Neural cell (in vitro differentiated cells): ENCODE results near the gene MAP4K3. TPM values are rescaled to one million over a fixed set of nuclear protein-coding genes. Genes with fewer than 3 reads are reported as not detected.

ENCODE experiments used
- H2AFZ ChIP-seq: fragments of 200-600, 300-800 bp; sonication (generic), shearing (Covaris generic); 2 replicates; pipeline ENCODE4 v1.6.0; 2014; ENCODE audit warnings: low read depth, mild to moderate bottlenecking, antibody characterized with exemption, low read length, moderate library complexity
- H3F3A ChIP-seq: fragments of 200-600 bp; shearing (Covaris generic); 2 replicates; pipeline ENCODE4 v1.6.1; 2016; ENCODE audit warnings: mild to moderate bottlenecking, moderate library complexity, mixed read lengths, antibody characterized with exemption, low read length; ENCODE audit not compliant: insufficient read depth, poor library complexity, severe bottlenecking
- H3K27ac ChIP-seq: fragments of 200-600, 300-800 bp; sonication (generic), shearing (Covaris generic); 2 replicates; pipeline ENCODE4 v1.5.1; 2014; ENCODE audit warnings: mild to moderate bottlenecking, low read length, moderate library complexity
- H3K27me3 ChIP-seq: fragments of 300-800, 200-600 bp; sonication (generic), shearing (Covaris generic); 2 replicates; pipeline ENCODE4 v1.6.0; 2014; ENCODE audit warnings: mild to moderate bottlenecking, low read depth, low read length, moderate library complexity; ENCODE audit not compliant: insufficient read depth
- H3K36me3 ChIP-seq: fragments of 300-800, 200-600 bp; sonication (generic), shearing (Covaris generic); 2 replicates; pipeline ENCODE4 v1.5.1; 2014; ENCODE audit warnings: mild to moderate bottlenecking, antibody characterized with exemption, low read length, moderate library complexity; ENCODE audit not compliant: insufficient read depth
- H3K4me2 ChIP-seq: fragments of 300-800, 200-600 bp; sonication (generic), shearing (Covaris generic); 2 replicates; pipeline ENCODE4 v1.6.0; 2014; ENCODE audit warnings: mild to moderate bottlenecking, low read length
- H3K4me3 ChIP-seq: fragments of 300-800, 200-600 bp; sonication (generic), shearing (Covaris generic); 2 replicates; pipeline ENCODE4 v1.5.1; 2014; ENCODE audit warnings: mild to moderate bottlenecking, low read length, moderate library complexity
- H3K79me2 ChIP-seq: fragments of 200-600 bp; shearing (Covaris generic); replicated peaks from 2 replicates; pipeline ENCODE4 v1.6.0; 2014; ENCODE audit warnings: mild to moderate bottlenecking, low read length, moderate library complexity; ENCODE audit not compliant: insufficient read depth
- H3K9ac ChIP-seq: fragments of 300-800, 200-600 bp; sonication (generic), shearing (Covaris generic); 2 replicates; pipeline ENCODE4 v1.6.1; 2016; ENCODE audit warnings: mild to moderate bottlenecking, low read length, mixed read lengths
- H3K9me2 ChIP-seq: fragments of 200-600 bp; shearing (Covaris generic); 2 replicates; pipeline ENCODE4 v1.6.1; 2016; ENCODE audit warnings: mild to moderate bottlenecking, low read length, mixed read lengths; ENCODE audit not compliant: insufficient read depth
- H3K9me3 ChIP-seq: fragments of 200-600, 300-800 bp; sonication (generic), shearing (Covaris generic); 2 replicates; pipeline ENCODE4 v1.6.1; 2016; ENCODE audit warnings: mild to moderate bottlenecking, mixed run types, low read length, moderate library complexity, mixed read lengths
- H4K20me1 ChIP-seq: fragments of 200-600 bp; shearing (Covaris generic); 2 replicates; pipeline ENCODE4 v1.6.1; 2016; ENCODE audit warnings: mild to moderate bottlenecking, mixed run types; ENCODE audit not compliant: insufficient read depth
- CTCF ChIP-seq: fragments of 450-650 bp; IDR thresholded peaks from 2 replicates; pipeline ENCODE4 v1.5.1; 2014; ENCODE audit warnings: antibody characterized with exemption, mild to moderate bottlenecking, moderate library complexity; ENCODE audit not compliant: poor library complexity, severe bottlenecking
- EP300 ChIP-seq: fragments of 450-650 bp; conservative IDR thresholded peaks from 2 replicates; pipeline ENCODE4 v1.6.1; 2014; ENCODE audit warnings: antibody characterized with exemption, mild to moderate bottlenecking, moderate library complexity; ENCODE audit not compliant: poor library complexity, severe bottlenecking
- EZH2 ChIP-seq: fragments of 200-600, 300-800 bp; shearing (Covaris generic), sonication (generic); IDR thresholded peaks from 2 replicates; pipeline ENCODE4 v1.6.1; 2014; ENCODE audit warnings: antibody characterized with exemption, low read length, borderline replicate concordance, mild to moderate bottlenecking; ENCODE audit not compliant: insufficient read depth, poor library complexity, severe bottlenecking
- MXI1 ChIP-seq: fragments of 450-650 bp; conservative IDR thresholded peaks from 2 replicates; pipeline ENCODE4 v1.6.1; 2014; ENCODE audit warnings: antibody characterized with exemption, mild to moderate bottlenecking; ENCODE audit not compliant: poor library complexity, severe bottlenecking
- POLR2AphosphoS5 ChIP-seq: IDR thresholded peaks from 2 replicates; pipeline ENCODE4 v1.6.1; 2012
- RAD21 ChIP-seq: fragments of 450-650 bp; conservative IDR thresholded peaks from 2 replicates; pipeline ENCODE4 v1.6.1; 2014; ENCODE audit warnings: antibody characterized with exemption, mild to moderate bottlenecking, moderate library complexity
- REST ChIP-seq: IDR thresholded peaks from 2 replicates; pipeline ENCODE4 v1.6.1; 2012; ENCODE audit warnings: borderline replicate concordance
- SMC3 ChIP-seq: fragments of 450-650 bp; conservative IDR thresholded peaks from 2 replicates; pipeline ENCODE4 v1.6.1; 2014; ENCODE audit warnings: antibody characterized with exemption, mild to moderate bottlenecking, moderate library complexity; ENCODE audit not compliant: poor library complexity
- TAF1 ChIP-seq: IDR thresholded peaks from 2 replicates; pipeline ENCODE4 v1.6.1; 2012; ENCODE audit warnings: low read depth
- polyA plus RNA-seq: library from polyadenylated mRNA; depleted of rRNA; stranded (reverse); fragments of >200 nt; gene quantifications from 2 replicates; pipeline ENCODE4 v1.2.3, GENCODE V29; 2014

MAP4K3 gene
- polyA plus RNA-seq, 1 donor from 2014 or later = 105 TPM

DNA sequence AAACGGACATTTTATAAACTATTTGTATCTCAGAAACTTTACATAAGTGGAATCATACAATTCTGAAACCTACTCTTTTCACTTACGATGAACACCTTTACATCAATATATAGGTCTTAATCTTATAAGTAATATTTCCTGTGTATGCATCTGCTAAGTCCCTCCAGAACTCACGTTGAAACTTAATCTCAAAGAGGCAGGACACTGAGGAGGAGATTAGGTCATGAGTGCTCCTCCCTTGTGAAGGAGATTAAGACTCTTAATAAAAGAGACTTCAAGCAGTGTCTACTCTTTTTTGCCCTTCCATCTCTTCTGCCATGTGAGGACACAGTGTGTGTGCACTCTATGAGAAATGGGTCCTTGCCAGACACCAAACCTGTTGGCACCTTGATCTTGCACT is 98.6 kb downstream of the MAP4K3 start:
- Histone ChIP-seq H3K9ac (no peak overlapping the region), H3K79me2 (peaks cover 4% of the 10 kb centered on the region), H3K9me2 (no peaks in the 10 kb centered on the region), H3K9me3 (no peaks in the 10 kb centered on the region), H4K20me1 (no peaks in the 10 kb centered on the region), H2AFZ (no peak overlapping the region), H3K27ac (no peak overlapping the region), H3K36me3 (no peaks in the 10 kb centered on the region), H3K27me3 (no peaks in the 10 kb centered on the region), H3F3A (no peaks in the 10 kb centered on the region), H3K4me3 (no peak overlapping the region), H3K4me2 (no peak overlapping the region)
- TF ChIP-seq CTCF = no peak
- TF ChIP-seq REST = no peak
- TF ChIP-seq MXI1 = no peak
- no peak for TF ChIP-seq POLR2AphosphoS5
- no peak for TF ChIP-seq SMC3
- TF ChIP-seq EP300 = no peak

GRCh38 chr2:39335930-39336329 is 101.2 kb downstream of the MAP4K3 start:
- no peak for TF ChIP-seq TAF1
- no peak for TF ChIP-seq EZH2
- no peak for TF ChIP-seq MXI1
- no peak for TF ChIP-seq POLR2AphosphoS5
- TF ChIP-seq EP300 = no peak
- no peak for TF ChIP-seq RAD21
- TF ChIP-seq SMC3 = no peak
- no peak for TF ChIP-seq CTCF
- no peak for TF ChIP-seq REST
- no peak overlapping the region for H3K27ac ChIP-seq
- H2AFZ ChIP-seq = no peak overlapping the region
- no peaks in the 10 kb centered on the region for H3K27me3 ChIP-seq
- peaks cover 4% of the 10 kb centered on the region for H3K79me2 ChIP-seq
- no peak overlapping the region for H3K4me2 ChIP-seq
- H3K9me2 ChIP-seq = no peaks in the 10 kb centered on the region
- H4K20me1 ChIP-seq = no peaks in the 10 kb centered on the region
- H3F3A ChIP-seq = no peaks in the 10 kb centered on the region
- no peak overlapping the region for H3K9ac ChIP-seq
- no peaks in the 10 kb centered on the region for H3K9me3 ChIP-seq
- H3K36me3 ChIP-seq = no peaks in the 10 kb centered on the region
- no peak overlapping the region for H3K4me3 ChIP-seq
